ENCODE results near the gene BRAF. TPM values are rescaled to one million over a fixed set of nuclear protein-coding genes. Genes with fewer than 3 reads are reported as not detected.
"Not testable (repeated sequence)": the region's sequence is repeated elsewhere in the genome, so short reads cannot be mapped to it uniquely, and the experiment has no call there.

BRAF gene
- total and polyA plus RNA-seq, 2 donors = 8.4 to 98.2 TPM

GRCh38 chr7:140908361-140908760 is 16.4 kb downstream of the BRAF start:
- 79% methylated on average over 2 of the region's 2 CpGs for WGBS

GRCh38 chr7:140903741-140904480 is 20.8 kb downstream of the BRAF start:
- no peak overlapping the region for H3K4me3 ChIP-seq (ENCODE audit: low read depth, low read length)
- no peak overlapping the region for H3K27ac ChIP-seq (ENCODE audit: low read depth)
- no peaks in the 10 kb centered on the region for H3K36me3 ChIP-seq (ENCODE audit: insufficient read depth)
- H3K4me1 ChIP-seq (ENCODE audit: insufficient read depth) = no peaks in the 10 kb centered on the region
- 97% methylated on average over 4 of the region's 4 CpGs for WGBS
- DNase-seq (ENCODE audit: extremely low spot score) = no peak

More at GRCh38 chr7:140908361-140908760, 16.4 kb downstream of the BRAF start:
- Histone ChIP-seq H3K4me3 (ENCODE audit: low read depth, low read length) (no peak overlapping the region), H3K36me3 (ENCODE audit: insufficient read depth) (no peaks in the 10 kb centered on the region), H3K4me1 (ENCODE audit: insufficient read depth) (no peaks in the 10 kb centered on the region), H3K27ac (ENCODE audit: low read depth) (no peak overlapping the region)
- no peak for DNase-seq (ENCODE audit: extremely low spot score)

- Histone ChIP-seq H3K4me1 (ENCODE audit: insufficient read depth) (no peaks in the 10 kb centered on the region), H3K4me3 (ENCODE audit: low read depth, low read length) (no peak overlapping the region), H3K36me3 (ENCODE audit: insufficient read depth) (no peaks in the 10 kb centered on the region), H3K27ac (ENCODE audit: low read depth) (no peak overlapping the region)
- 91% methylated on average over 2 of the region's 2 CpGs for WGBS
- no peak for DNase-seq (ENCODE audit: extremely low spot score)
These were observed 22.3 kb downstream of the BRAF start for GRCh38 chr7:140902303-140902953.

GRCh38 chr7:140901941-140902302 is 22.8 kb downstream of the BRAF start:
- 86% methylated on average over 4 of the region's 4 CpGs for WGBS
- H3K4me1 ChIP-seq (ENCODE audit: insufficient read depth) = no peaks in the 10 kb centered on the region
- no peak overlapping the region for H3K4me3 ChIP-seq (ENCODE audit: low read depth, low read length)
- no peak for DNase-seq (ENCODE audit: extremely low spot score)
- H3K27ac ChIP-seq (ENCODE audit: low read depth) = no peak overlapping the region
- no peaks in the 10 kb centered on the region for H3K36me3 ChIP-seq (ENCODE audit: insufficient read depth)

GRCh38 chr7:140899883-140900282 is 24.8 kb downstream of the BRAF start:
- Histone ChIP-seq H3K4me3 (ENCODE audit: low read depth, low read length) (no peak overlapping the region), H3K36me3 (ENCODE audit: insufficient read depth) (no peaks in the 10 kb centered on the region), H3K4me1 (ENCODE audit: insufficient read depth) (no peaks in the 10 kb centered on the region), H3K27ac (ENCODE audit: low read depth) (no peak overlapping the region)
- DNase-seq (ENCODE audit: extremely low spot score) = no peak
- WGBS = 87% methylated on average over 1 of the region's 1 CpG

GRCh38 chr7:140898786-140899536 is 25.8 kb downstream of the BRAF start:
- WGBS = 57% methylated on average over 3 of the region's 3 CpGs
- Histone ChIP-seq H3K36me3 (ENCODE audit: insufficient read depth) (no peaks in the 10 kb centered on the region), H3K4me1 (ENCODE audit: insufficient read depth) (no peaks in the 10 kb centered on the region), H3K4me3 (ENCODE audit: low read depth, low read length) (no peak overlapping the region), H3K27ac (ENCODE audit: low read depth) (no peak overlapping the region)
- no peak for DNase-seq (ENCODE audit: extremely low spot score)

- Histone ChIP-seq H3K36me3 (ENCODE audit: insufficient read depth) (no peaks in the 10 kb centered on the region), H3K4me3 (ENCODE audit: low read depth, low read length) (no peak overlapping the region), H3K27ac (ENCODE audit: low read depth) (no peak overlapping the region), H3K4me1 (ENCODE audit: insufficient read depth) (no peaks in the 10 kb centered on the region)
- 89% methylated on average over 3 of the region's 3 CpGs for WGBS
- no peak for DNase-seq (ENCODE audit: extremely low spot score)
These were observed 27.7 kb downstream of the BRAF start for GRCh38 chr7:140896996-140897395.

GRCh38 chr7:140889645-140890044 is 35.1 kb downstream of the BRAF start:
- Histone ChIP-seq H3K4me1 (ENCODE audit: insufficient read depth) (peaks cover 2% of the 10 kb centered on the region), H3K36me3 (ENCODE audit: insufficient read depth) (no peaks in the 10 kb centered on the region), H3K4me3 (ENCODE audit: low read depth, low read length) (no peak overlapping the region), H3K27ac (ENCODE audit: low read depth) (no peak overlapping the region)
- no peak for DNase-seq (ENCODE audit: extremely low spot score)
- 88% methylated on average over 1 of the region's 1 CpG for WGBS

- WGBS = 91% methylated on average over 1 of the region's 1 CpG
- no peak for DNase-seq (ENCODE audit: extremely low spot score)
- Histone ChIP-seq H3K36me3 (ENCODE audit: insufficient read depth) (no peaks in the 10 kb centered on the region), H3K4me1 (ENCODE audit: insufficient read depth) (peaks cover 2% of the 10 kb centered on the region), H3K27ac (ENCODE audit: low read depth) (no peak overlapping the region), H3K4me3 (ENCODE audit: low read depth, low read length) (no peak overlapping the region)
These were observed 35.6 kb downstream of the BRAF start for GRCh38 chr7:140889150-140889549.

- WGBS = 89% methylated on average over 4 of the region's 4 CpGs
- Histone ChIP-seq H3K4me1 (ENCODE audit: insufficient read depth) (peaks cover 2% of the 10 kb centered on the region), H3K36me3 (ENCODE audit: insufficient read depth) (no peaks in the 10 kb centered on the region), H3K27ac (ENCODE audit: low read depth) (no peak overlapping the region), H3K4me3 (ENCODE audit: low read depth, low read length) (no peak overlapping the region)
- DNase-seq (ENCODE audit: extremely low spot score) = no peak
These were observed 36.6 kb downstream of the BRAF start for GRCh38 chr7:140888087-140888486.

- 80% methylated on average over 1 of the region's 1 CpG for WGBS
These were observed 38.9 kb downstream of the BRAF start for GRCh38 chr7:140885735-140886334.

GRCh38 chr7:140883378-140883777 is 41.4 kb downstream of the BRAF start:
- DNase-seq (ENCODE audit: extremely low spot score) = no peak
- 74% methylated on average over 1 of the region's 1 CpG for WGBS
- Histone ChIP-seq H3K4me1 (ENCODE audit: insufficient read depth) (no peaks in the 10 kb centered on the region), H3K27ac (ENCODE audit: low read depth) (no peak overlapping the region), H3K4me3 (ENCODE audit: low read depth, low read length) (no peak overlapping the region), H3K36me3 (ENCODE audit: insufficient read depth) (no peaks in the 10 kb centered on the region)

More at GRCh38 chr7:140885735-140886334, 38.9 kb downstream of the BRAF start:
- peaks cover 2% of the 10 kb centered on the region for H3K4me1 ChIP-seq (ENCODE audit: insufficient read depth)
- no peak for DNase-seq (ENCODE audit: extremely low spot score)
- H3K4me3 ChIP-seq (ENCODE audit: low read depth, low read length) = no peak overlapping the region
- no peak overlapping the region for H3K27ac ChIP-seq (ENCODE audit: low read depth)
- H3K36me3 ChIP-seq (ENCODE audit: insufficient read depth) = no peaks in the 10 kb centered on the region

GRCh38 chr7:140882834-140883233 is 41.9 kb downstream of the BRAF start:
- H3K4me3 ChIP-seq (ENCODE audit: low read depth, low read length); H3K36me3 ChIP-seq (ENCODE audit: insufficient read depth); H3K27ac ChIP-seq (ENCODE audit: low read depth); DNase-seq (ENCODE audit: extremely low spot score); H3K4me1 ChIP-seq (ENCODE audit: insufficient read depth): not testable (repeated sequence)
- over 99% methylated on average over 2 of the region's 2 CpGs for WGBS

Measured in urinary bladder (tissue), 4 donors.